ENCODE results near the gene GFM2.

GRCh38 chr5:74693191-74693590 is 73.7 kb downstream of the GFM2 start:
- TF ChIP-seq CTCF (conservative IDR thresholded peaks at IDR 0.05; ENCODE audit: low read length), result no peak
- TF ChIP-seq EZH2phosphoT487 (IDR thresholded peaks at IDR 0.05; ENCODE audit: borderline replicate concordance), result no peak
